ENCODE results near the gene MOCS3. TPM values are rescaled to one million over a fixed set of nuclear protein-coding genes. Genes with fewer than 3 reads are reported as not detected.

MOCS3 gene
- total RNA-seq, 1 experiment from 2014 or later, result 6.4 TPM

DNA sequence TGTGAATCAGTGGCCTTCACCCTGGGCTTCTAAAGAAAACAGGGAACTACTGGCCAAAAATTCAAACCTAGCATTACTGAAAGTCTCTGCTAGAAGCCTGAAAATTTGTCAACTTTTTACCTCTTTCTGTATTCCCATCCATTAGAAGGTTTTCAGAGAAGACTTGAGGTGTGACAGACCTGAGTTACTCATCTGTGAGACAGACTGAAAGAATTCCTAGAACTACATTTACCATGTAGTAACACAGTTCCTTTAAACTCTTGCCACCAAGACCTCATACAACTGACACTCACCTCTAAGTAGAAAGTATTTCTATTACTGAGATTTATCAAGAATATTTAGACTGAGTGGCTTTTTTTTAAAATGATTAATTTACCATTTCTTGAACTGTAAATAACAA is 4.8 kb upstream of the MOCS3 start:
- intact Hi-C loops (cut with micrococcal nuclease), result no loop called here
- DNase-seq (ENCODE audit: low read depth, low spot score) (no peak), ATAC-seq (no peak)
- Histone ChIP-seq H3K27ac (ENCODE audit: low read depth, low read length) (no peak overlapping the region), H3K9me2 (ENCODE audit: insufficient read depth) (no peaks in the 10 kb centered on the region), H3K79me2 (ENCODE audit: insufficient read depth, low read length) (peaks cover 98% of the 10 kb centered on the region), H3K27me3 (ENCODE audit: insufficient read depth, low read length) (no peaks in the 10 kb centered on the region), H3K4me2 (ENCODE audit: low read length) (no peak overlapping the region), H3K4me1 (ENCODE audit: control insufficient read depth in 1 of 2, insufficient read depth in 2 of 2, low read length in 2 of 2) (peaks cover 9 to 22% of the 10 kb centered on the region in 2 experiments), H3K4me3 (replicated peaks in 1 of 2; ENCODE audit: low read depth in 1 of 2, low read length in 2 of 2) (no peak overlapping the region), H3K9ac (ENCODE audit: low read length) (no peak overlapping the region), H3K9me3 (ENCODE audit: control insufficient read depth in 1 of 2, insufficient read depth in 1 of 2, low read depth in 1 of 2, low read length in 2 of 2) (no peaks in the 10 kb centered on the region), H4K20me1 (ENCODE audit: insufficient read depth) (peaks cover 30% of the 10 kb centered on the region; the same call in 1 of the 2 replicates), H3K36me3 (ENCODE audit: control insufficient read depth in 1 of 2, insufficient read depth in 2 of 2, low read length in 2 of 2) (peaks cover 27 to 49% of the 10 kb centered on the region in 2 experiments; a peak in 3 of 4 replicates), H2AFZ (ENCODE audit: low read depth, low read length, poor library complexity, severe bottlenecking) (no peak overlapping the region)
- BruUV-seq (replicated peaks), result no TSS peak
- CTCF ChIA-PET, result no interaction called here
- RAD21 ChIA-PET (ENCODE audit: low non-redundant PET in 1 of 2, low total read pairs in 2 of 2, uncharacterized antibody in 2 of 2, unreplicated experiment in 2 of 2), result no interaction called here
- TF ChIP-seq EZH2phosphoT487 (IDR thresholded peaks at IDR 0.05; ENCODE audit: borderline replicate concordance) (no peak), CBX3 (IDR thresholded peaks at IDR 0.05; ENCODE audit: low read depth) (no peak), ZNF274 (IDR thresholded peaks at IDR 0.05; ENCODE audit: low read depth, low read length) (no peak), SIN3A (IDR thresholded peaks at IDR 0.05; ENCODE audit: low read depth) (no peak), ZFX (IDR thresholded peaks at IDR 0.05) (no peak), EZH2 (IDR thresholded peaks at IDR 0.05) (no peak), EGR1 (IDR thresholded peaks at IDR 0.05; ENCODE audit: low read depth) (no peak), TCF7L2 (IDR thresholded peaks at IDR 0.05; ENCODE audit: borderline replicate concordance, extremely low read depth, insufficient read depth, insufficient read length) (no peak), YY1 (IDR thresholded peaks at IDR 0.05; ENCODE audit: extremely low read depth, insufficient replicate concordance, low read depth, low read length) (no peak), JUND (IDR thresholded peaks at IDR 0.05) (no peak), CEBPB (IDR thresholded peaks at IDR 0.05; ENCODE audit: low read depth) (no peak), RAD21 (IDR thresholded peaks at IDR 0.05; ENCODE audit: low read depth) (no peak)
- TF ChIP-seq, protein P1, sequence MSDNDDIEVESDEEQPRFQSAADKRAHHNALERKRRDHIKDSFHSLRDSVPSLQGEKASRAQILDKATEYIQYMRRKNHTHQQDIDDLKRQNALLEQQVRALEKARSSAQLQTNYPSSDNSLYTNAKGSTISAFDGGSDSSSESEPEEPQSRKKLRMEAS (IDR thresholded peaks at IDR 0.05), result no peak
- TF ChIP-seq, protein P2, sequence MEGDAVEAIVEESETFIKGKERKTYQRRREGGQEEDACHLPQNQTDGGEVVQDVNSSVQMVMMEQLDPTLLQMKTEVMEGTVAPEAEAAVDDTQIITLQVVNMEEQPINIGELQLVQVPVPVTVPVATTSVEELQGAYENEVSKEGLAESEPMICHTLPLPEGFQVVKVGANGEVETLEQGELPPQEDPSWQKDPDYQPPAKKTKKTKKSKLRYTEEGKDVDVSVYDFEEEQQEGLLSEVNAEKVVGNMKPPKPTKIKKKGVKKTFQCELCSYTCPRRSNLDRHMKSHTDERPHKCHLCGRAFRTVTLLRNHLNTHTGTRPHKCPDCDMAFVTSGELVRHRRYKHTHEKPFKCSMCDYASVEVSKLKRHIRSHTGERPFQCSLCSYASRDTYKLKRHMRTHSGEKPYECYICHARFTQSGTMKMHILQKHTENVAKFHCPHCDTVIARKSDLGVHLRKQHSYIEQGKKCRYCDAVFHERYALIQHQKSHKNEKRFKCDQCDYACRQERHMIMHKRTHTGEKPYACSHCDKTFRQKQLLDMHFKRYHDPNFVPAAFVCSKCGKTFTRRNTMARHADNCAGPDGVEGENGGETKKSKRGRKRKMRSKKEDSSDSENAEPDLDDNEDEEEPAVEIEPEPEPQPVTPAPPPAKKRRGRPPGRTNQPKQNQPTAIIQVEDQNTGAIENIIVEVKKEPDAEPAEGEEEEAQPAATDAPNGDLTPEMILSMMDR (IDR thresholded peaks at IDR 0.05 in 2 of 3, conservative IDR thresholded peaks at IDR 0.05 in 1 of 3; ENCODE audit: borderline replicate concordance in 1 of 3, insufficient read depth in 1 of 3, low read depth in 2 of 3, low read length in 2 of 3), result no peak
- TF ChIP-seq, protein P3, sequence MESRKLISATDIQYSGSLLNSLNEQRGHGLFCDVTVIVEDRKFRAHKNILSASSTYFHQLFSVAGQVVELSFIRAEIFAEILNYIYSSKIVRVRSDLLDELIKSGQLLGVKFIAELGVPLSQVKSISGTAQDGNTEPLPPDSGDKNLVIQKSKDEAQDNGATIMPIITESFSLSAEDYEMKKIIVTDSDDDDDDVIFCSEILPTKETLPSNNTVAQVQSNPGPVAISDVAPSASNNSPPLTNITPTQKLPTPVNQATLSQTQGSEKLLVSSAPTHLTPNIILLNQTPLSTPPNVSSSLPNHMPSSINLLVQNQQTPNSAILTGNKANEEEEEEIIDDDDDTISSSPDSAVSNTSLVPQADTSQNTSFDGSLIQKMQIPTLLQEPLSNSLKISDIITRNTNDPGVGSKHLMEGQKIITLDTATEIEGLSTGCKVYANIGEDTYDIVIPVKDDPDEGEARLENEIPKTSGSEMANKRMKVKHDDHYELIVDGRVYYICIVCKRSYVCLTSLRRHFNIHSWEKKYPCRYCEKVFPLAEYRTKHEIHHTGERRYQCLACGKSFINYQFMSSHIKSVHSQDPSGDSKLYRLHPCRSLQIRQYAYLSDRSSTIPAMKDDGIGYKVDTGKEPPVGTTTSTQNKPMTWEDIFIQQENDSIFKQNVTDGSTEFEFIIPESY (IDR thresholded peaks at IDR 0.05; ENCODE audit: extremely low read depth, insufficient replicate concordance, low read length), result no peak
- TF ChIP-seq, protein P4, sequence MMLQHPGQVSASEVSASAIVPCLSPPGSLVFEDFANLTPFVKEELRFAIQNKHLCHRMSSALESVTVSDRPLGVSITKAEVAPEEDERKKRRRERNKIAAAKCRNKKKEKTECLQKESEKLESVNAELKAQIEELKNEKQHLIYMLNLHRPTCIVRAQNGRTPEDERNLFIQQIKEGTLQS (IDR thresholded peaks at IDR 0.05), result no peak
- POLR2A ChIA-PET, result no interaction called here
